ENCODE measurements around the gene OR14C36.

GRCh38 chr1:248376916-248377315 lies 28.3 kb downstream of the OR14C36 start:
- no peak for TF ChIP-seq ZNF121 (tag by site-specific recombination; IDR thresholded peaks at IDR 0.05)
- no peak for TF ChIP-seq ZNF394 (tag by site-specific recombination; IDR thresholded peaks at IDR 0.05; ENCODE audit: borderline replicate concordance)
- no peak for TF ChIP-seq ZNF274 (IDR thresholded peaks at IDR 0.05; ENCODE audit: low read length)
- TF ChIP-seq ZNF274 (tag by site-specific recombination; IDR thresholded peaks at IDR 0.05; ENCODE audit: borderline replicate concordance) = no peak
- TF ChIP-seq CTCF (tag by site-specific recombination; IDR thresholded peaks at IDR 0.05) = no peak
- no peak for TF ChIP-seq ZNF133 (tag by site-specific recombination; IDR thresholded peaks at IDR 0.05)
- no peak for TF ChIP-seq ZNF791 (tag by site-specific recombination; IDR thresholded peaks at IDR 0.05)
- TF ChIP-seq ZFP41 (tag by site-specific recombination; IDR thresholded peaks at IDR 0.05; ENCODE audit: borderline replicate concordance) = no peak
- no peak for TF ChIP-seq KLF10 (tag by site-specific recombination; IDR thresholded peaks at IDR 0.05)

All from HEK293 (cell line).